HG03575 (cell line): Measurements from ENCODE around the gene DUSP23.

ENCODE experiments used
- ATAC-seq: cut with Tn5 transposase; IDR thresholded peaks from one replicate; pipeline ENCODE4 v1.9.1; 2021; ENCODE audit not compliant: unreplicated experiment, insufficient number of reproducible peaks, low FRiP score; ENCODE audit errors: extremely low read depth

Gene DUSP23

DNA sequence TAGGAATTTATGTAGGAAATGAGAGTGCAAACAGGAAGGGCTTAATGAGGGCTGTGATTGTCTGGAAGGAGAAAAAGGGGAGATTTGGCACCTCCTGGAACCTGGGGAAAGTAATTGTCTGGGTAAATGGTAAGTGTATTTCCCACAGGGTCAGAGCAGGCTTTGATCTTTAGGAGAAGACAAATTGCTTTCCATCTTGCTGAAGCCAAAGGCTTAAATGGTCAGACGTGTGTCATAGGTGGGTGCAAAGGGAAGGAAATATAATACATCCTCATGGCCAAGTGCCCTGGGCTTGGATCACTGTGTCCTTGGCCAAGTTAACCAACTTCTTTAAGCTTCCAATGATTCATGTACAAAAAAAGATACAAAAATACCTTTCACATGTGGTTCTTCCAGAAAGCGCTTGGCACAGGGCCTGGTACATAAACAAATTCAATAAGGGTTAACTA, 1.3 kb upstream of the DUSP23 start:
- no peak for ATAC-seq

DNA sequence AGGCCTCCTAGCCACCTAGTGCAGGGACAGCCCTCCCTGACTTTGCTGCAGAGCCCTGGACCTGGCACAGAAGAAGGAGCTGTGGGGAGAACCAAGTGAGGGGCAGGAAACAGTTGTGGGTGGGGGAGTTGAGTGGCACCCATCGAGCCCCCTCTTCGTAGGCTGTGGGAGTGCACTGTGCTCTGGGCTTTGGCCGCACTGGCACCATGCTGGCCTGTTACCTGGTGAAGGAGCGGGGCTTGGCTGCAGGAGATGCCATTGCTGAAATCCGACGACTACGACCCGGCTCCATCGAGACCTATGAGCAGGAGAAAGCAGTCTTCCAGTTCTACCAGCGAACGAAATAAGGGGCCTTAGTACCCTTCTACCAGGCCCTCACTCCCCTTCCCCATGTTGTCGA, 1.2 kb downstream of the DUSP23 start:
- ATAC-seq, result no peak

DNA sequence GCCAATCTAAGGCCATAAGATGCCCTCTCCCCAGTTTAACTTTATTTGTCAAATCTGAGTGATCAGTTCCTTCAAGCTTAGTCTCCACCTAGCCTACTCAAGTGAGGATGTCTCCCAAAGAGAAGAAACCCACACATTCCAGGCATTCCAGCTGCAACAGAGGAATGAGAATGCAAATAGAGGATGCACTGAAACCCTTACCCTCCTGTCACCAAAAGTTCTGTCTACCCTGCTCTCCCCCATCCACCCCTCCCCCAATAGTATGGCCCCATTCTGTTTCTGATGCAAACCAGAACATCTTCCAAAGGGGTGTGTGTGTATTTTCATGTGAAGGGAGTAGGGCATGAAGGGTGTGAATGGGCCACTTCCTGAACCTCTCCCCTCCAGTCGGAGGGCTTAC, 3.0 kb downstream of the DUSP23 start:
- ATAC-seq, result no peak

DNA sequence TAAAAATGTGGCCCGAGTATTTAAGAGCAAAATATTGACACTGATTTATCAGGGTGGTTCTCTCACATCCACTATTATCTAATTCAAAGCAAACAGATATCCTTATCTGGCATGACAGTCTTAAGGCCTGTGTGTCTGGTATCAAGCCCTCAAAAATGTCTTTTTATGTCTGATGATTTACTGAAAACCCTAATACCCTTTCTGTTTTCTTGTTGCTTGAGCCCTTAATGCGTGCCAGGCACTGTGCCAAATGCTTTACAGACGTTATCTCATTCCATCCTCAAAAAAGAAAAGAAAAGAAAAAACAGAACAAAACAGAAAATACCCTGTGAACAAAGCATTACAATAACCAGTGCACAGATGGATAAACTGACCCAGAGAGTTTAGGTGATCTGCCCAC, 5.7 kb downstream of the DUSP23 start:
- no peak for ATAC-seq

DNA sequence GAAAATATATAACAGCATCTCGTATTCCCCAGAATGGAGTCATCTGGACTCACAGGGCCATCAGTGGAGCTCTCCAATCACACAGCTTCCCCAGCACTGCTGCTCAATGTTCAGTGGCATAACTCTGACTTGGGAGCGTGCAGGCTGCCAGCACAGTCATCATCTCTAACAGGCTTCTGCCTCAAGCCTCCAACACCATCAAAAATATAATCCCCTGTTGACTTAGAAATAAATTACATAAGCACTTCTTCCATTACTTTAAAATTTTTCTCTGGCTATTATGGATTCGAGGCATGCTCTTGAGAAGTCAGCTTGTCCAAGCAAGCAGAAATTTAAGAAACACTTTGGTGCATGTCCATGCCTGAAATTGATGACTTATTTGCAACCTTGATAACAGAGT, 6.2 kb downstream of the DUSP23 start:
- no peak for ATAC-seq

DNA sequence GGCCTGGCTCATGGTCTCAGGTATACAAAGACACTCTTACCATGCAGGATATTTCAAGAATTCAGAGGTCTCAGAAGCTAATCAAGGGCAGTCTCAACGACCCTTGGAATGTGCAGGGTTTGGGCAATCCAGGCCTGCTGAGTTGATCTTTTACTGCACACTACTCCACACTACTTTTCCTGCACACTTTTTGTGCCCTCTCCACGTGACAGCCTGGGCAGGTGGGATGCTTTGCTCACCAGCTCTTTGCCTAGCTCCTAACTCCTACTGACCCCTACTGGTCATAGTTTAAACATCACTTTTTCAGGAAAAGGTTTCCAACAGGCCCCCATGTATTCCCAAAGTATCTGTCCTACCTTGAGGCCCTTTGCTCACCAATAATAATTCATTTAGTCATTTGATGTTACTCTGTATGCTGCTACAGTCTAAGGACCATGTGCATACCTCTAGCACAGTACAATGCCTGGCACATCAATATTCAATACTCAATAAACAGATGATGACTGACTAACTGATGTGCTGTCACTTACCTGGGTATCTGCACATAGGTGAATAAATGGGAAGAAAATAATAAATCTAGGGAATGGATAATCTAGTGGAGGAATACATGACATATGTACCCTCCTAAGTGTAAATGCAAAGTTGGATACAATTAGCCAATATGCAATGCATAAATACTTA, 9.6 kb downstream of the DUSP23 start:
- no peak for ATAC-seq

DNA sequence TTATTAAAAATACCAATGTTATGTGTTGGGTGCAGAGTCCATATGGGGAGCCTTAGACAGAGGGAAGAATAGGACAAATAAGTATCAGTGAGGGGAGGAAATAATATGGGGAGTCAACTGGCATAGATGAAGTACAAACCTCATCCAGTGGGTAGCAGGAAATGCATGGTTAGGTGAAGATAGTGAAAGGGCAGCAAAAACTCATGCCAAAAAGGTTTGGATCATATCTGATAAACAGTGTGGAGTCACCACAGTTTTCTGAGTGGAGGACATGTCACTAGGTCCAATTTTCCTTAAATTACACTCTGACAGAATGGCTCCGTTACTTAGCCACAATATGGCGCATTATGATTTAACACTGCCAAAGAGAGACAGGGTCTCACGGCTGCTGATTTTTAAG, 10.3 kb downstream of the DUSP23 start:
- ATAC-seq, result no peak

DNA sequence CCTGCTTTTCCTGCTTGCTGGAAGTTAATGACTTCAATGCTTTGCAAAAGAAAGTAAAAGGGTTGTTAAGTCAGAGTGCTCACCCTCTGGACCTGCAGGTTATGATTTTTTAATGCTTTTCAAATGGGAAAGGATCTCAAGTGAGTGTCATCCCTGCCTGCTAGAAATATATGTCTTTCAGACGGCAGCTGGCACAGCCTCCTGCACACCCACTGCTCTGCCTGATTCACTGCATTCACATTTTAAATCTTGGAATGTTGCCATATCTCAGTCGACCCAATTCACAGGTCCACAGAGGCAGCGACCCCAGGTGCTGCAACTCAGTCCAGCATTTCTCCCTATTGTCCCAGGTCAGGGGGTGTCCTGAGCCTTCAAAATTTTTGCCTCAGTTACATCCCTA, 10.7 kb downstream of the DUSP23 start:
- no peak for ATAC-seq

DNA sequence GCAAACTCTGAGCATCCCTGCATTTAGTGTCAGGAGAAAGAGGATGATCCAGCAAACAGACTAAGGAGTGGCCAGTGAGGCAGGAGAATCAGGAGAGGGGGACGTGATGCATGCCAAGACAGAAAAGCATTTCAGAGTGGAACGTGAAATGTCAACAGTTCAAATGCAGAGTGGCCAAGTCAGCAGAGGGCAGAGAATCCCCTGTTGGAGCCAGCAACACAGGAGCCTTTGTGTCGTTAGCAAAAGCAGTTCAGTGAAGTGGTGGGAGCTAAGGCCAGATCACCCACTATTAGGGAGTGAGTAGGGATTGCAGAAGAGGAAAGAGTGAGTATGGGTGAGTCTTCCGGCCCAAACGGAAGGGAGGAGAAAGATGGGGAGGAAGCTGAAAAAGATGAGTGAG, 14.8 kb downstream of the DUSP23 start:
- ATAC-seq, result no peak

DNA sequence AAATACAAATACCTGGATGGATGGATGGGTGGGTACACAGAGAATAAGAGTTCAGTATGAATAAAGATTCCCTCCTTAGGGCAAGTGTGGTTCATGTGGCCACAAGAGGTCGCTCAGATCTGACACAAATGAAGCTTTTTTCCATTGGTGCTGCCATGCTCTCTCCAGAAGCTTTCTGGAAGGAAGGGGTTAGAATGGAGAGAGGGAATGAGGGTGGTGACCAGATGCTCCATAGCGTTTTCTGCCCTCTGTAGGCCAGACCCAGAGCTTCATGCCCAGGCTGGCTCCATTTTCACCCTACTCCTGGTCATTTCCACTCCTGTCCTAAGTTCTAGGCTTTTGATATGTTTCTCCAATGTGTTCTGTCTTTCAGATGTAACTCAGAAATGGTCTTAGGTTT, 18.1 kb downstream of the DUSP23 start:
- ATAC-seq, result no peak

DNA sequence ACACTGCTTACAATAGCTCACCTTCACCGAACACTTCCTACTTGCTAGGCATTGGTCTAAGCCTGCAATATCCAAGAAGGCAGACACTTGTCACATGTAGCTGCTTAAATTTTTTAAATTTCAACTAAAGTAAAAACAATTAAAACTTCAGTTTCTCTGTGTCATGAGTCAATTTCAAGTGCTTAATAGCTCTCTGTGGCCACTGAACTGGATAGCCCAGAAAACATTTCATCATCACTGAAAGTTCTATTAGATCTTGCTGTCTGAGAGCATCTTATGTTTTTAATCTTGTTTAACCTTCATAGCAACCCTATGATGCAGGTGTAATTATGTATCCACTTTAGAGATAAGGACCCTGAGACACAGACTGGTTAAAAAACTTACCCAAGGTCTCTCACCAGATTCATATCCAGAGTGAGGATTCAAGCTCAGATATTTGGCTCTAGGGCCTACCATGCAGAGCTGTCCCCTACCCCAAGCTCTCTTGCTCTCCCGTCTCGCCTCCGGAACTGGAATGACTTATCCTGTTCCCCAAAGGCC, 18.8 kb downstream of the DUSP23 start:
- no peak for ATAC-seq

DNA sequence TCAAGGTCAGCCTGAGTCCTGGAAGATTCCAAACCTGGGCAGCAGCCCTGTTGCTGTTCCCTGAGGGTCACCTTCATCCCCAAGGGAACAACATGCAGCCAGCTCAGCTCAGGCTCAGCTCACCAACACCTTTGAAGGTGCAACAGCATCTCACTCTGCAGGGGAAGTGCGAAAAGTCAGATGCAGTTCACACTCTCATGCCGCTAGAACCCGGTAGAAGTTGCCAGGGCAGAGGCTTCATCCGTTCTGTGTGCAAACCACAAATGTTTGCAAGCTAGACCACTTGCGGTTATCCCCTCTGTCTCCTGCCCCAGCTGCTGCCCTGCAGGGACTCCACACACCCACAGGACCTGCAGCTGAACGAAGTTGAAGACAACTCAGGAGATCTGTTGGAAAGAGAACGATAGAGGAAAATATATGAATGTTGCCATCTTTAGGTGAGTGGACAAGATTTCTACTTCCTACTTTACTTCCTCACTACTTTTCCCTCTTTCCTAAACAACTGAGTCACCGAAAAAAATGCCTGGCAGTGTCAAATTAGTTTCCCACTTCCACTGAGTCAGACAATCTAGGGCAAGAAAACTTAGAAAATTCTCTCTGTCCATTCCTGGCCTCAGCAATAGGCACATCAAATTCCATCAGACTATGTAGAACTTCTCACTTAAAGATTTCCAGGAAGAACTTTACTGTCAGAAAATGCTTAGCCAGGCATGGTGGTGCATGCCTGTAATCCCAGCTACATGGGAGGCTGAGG, 19.6 kb downstream of the DUSP23 start:
- ATAC-seq, result no peak

DNA sequence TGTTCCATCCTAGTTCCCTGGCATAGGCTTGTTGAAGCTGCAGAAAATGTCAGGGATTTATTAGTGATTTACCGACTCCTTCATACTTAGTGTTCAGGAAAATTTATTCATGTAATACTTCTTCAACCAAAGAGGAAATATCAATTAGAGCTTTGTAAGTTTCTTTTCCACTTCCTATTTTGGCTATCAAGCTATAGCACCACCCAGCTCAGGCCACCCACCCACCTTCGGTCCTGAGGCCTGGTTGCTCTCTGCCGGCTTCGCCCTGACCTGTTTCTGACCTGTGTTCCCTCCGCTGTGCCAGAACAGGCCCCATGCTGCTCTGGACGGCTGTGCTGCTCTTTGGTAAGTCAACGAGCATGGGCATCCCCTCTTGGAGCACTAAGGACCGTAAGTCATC, 21.3 kb downstream of the DUSP23 start, which contains the start of gene FCRL6:
Gene FCRL6, plus strand, starts transcription at position 250 of the 400 bp plus-strand sequence. Its CDS starts 65 bp downstream, at position 315.
- ATAC-seq, result no peak

DNA sequence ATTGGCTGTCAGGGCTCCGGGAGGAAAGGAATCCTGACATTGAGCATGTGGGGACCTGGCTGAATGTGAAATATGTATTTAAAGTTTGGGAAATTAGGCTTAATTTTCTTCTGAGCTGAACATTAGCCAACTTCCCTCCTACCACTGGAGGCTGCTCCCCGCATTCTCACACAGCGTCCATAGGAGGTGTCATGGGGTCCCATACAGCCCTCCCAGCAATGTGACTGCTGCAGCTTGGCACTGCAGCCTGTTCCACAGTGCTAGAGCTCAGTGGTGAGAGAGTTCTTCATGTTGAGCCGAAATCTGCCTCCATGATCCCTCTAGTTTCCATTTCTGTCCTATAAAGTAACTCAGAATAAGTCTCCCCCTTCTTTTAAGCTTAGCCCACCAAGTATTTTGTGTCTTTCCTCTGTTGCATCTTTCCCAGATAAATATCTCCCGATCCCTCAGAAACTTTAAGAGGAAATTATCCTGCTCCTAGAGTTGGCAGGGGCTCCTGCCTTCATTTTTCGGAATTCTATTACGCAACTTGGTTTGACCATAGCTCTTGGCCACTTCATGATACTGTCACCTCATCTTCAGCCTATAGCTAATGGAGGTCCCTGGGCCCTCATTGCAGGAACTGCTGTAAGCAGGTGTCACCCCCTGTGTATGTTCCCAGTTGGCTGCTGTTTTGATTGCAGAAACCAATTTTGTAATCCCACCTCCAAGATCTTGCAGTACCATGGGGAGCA, 23.4 kb downstream of the DUSP23 start:
- ATAC-seq, result no peak

DNA sequence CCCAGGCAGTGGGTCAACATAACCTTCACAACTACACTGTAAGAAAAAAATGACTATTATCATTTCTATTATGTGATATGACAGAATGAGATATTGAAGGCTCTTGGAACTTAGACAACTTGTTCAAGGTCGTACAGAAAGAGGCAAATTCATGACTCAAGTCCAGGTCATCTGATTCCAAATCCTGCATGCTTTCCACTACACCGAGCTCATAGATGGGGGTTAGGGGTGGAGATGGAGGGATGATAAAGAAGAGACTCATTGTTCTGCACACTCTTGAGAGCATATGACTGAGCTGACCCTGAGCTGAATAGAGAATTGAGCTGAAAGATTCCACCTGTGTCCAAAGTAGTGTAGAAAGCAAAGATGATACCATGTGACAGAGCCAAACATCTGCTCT, 24.2 kb downstream of the DUSP23 start:
- ATAC-seq, result no peak

DNA sequence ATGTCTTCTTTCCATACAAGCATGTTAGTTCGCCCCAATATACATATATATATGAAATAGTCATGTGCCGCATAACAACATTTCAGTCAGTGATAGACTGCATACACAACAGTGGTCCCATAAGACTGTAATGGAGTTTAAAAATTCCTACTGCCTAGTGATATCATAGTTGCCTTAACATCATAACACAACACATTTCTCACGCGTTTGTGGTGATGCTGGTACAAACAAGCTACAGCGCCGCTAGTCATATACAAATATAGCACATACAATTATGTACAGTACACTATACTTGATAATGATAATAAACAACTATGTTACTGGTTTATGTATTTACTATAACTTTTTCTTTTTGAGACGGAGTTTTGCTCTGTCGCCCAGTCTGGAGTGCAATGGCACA, 35.2 kb downstream of the DUSP23 start:
- no peak for ATAC-seq

DNA sequence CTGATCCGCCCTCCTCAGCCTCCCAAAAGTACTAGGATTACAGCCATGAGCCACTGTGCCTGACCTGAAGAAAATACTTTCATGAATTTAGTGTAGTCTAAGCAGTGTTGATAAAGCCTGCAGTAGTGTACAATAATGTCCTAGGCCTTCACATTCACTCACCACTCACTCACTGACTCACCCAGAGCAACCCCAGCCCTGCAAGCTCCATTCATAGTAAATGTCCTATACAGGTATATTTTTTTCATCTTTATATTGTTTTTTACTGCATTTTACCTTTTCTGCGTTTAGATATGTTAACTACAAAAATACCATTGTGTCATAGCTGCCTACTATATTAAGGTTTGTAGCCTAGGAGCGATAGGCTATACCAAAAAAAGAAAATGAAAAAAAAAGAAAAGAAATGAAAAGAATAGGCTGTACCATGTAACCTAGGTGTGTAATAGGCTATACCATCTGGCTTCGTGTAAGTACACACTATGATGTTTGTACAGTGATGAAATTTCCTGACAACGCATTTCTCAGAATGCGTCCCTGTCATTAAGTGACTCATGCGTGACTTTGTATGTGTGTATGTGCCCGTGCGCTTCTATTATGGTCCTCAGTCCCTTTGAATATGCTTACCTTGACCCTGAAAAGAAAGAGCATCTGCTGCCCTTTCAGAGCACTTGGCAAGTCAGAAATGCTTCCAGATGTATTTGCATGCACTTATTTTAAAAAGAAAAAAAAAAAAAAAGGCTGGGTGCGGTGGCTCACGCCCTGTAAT, 36.7 kb downstream of the DUSP23 start:
- no peak for ATAC-seq

DNA sequence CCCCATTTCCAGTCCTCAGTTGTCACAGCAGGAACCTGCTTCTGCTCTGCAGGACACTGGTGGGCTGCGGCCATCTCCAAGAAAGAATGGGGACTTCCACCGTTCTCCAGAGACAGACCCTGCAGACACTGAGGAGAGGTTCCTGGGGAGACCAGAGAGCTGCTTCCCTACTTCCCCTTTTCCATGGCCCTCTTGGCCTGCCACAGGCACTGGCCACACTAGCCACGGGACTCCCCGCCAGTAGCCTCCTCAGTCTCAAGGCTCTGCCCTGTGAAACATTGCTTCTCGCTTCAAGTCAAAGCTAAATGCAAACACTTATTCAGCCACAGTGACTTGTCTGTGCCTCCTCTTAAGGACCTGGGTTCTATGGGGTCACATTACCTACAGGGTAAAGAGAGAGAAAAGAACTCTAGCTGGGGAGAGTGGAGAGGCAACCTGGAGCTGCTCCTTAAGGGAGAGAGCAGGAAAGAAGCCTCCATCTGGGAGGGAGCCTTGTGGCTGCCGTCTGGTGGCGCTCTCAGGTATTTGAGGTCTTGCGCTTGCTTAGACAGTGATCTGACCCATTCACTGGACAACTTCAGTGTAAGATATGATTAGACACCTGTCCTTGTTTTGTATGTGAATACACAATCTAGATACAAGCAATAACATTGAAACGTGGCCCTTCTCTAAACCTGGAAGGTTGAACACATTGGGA, 40.6 kb downstream of the DUSP23 start:
- no peak for ATAC-seq
